ENCODE results near the gene SSC4D. TPM values are rescaled to one million over a fixed set of nuclear protein-coding genes. Genes with fewer than 3 reads are reported as not detected.
"Not testable (repeated sequence)": the region's sequence is repeated elsewhere in the genome, so short reads cannot be mapped to it uniquely, and the experiment has no call there.

Gene SSC4D
- polyA plus RNA-seq, 1 experiment, result 0.45 TPM

- CTCF ChIA-PET, result no interaction called here
Measured at GRCh38 chr7:76407718-76408117, 1.8 kb downstream of the SSC4D start.

DNA sequence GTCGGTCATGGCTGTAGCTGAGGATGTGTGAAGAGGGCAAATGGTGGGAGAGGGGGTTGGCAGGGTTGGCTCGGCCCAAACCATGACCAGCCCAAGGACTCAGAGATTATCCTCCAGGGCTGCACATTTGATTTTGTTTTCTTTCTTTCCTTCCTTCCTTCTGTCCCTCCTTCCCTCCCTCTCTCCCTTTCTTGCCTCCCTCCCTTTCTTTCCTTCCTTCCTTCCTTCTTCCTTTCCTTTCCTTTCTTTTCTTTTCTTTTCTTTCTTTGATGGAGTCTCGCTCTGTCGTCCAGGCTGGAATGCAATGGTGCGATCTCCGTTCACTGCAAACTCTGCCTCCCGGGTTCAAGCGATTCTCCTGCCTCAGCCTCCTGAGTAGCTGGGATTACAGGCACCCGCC, 3.8 kb downstream of the SSC4D start:
- Histone ChIP-seq H3K9me3 (ENCODE audit: control insufficient read depth, insufficient read depth, low read length) (no peaks in the 10 kb centered on the region), H3K27ac (ENCODE audit: low read depth, low read length) (no peak overlapping the region), H3K4me3 (ENCODE audit: low read depth, low read length) (no peak overlapping the region), H3K27me3 (ENCODE audit: control insufficient read depth, insufficient read depth, low read length) (peaks cover 18% of the 10 kb centered on the region)
- no peak for DNase-seq (ENCODE audit: low read depth, low spot score)
- POLR2A ChIA-PET, result no interaction called here
- TF ChIP-seq, protein P1, sequence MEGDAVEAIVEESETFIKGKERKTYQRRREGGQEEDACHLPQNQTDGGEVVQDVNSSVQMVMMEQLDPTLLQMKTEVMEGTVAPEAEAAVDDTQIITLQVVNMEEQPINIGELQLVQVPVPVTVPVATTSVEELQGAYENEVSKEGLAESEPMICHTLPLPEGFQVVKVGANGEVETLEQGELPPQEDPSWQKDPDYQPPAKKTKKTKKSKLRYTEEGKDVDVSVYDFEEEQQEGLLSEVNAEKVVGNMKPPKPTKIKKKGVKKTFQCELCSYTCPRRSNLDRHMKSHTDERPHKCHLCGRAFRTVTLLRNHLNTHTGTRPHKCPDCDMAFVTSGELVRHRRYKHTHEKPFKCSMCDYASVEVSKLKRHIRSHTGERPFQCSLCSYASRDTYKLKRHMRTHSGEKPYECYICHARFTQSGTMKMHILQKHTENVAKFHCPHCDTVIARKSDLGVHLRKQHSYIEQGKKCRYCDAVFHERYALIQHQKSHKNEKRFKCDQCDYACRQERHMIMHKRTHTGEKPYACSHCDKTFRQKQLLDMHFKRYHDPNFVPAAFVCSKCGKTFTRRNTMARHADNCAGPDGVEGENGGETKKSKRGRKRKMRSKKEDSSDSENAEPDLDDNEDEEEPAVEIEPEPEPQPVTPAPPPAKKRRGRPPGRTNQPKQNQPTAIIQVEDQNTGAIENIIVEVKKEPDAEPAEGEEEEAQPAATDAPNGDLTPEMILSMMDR (IDR thresholded peaks at IDR 0.05; ENCODE audit: low read depth, low read length), result no peak
- CTCF ChIA-PET, result no interaction called here

More at GRCh38 chr7:76407718-76408117, 1.8 kb downstream of the SSC4D start:
- no peak overlapping the region for H3K27ac ChIP-seq (ENCODE audit: low read depth, low read length)
- no peaks in the 10 kb centered on the region for H3K9me3 ChIP-seq (ENCODE audit: control insufficient read depth, insufficient read depth, low read length)
- H3K27me3 ChIP-seq (ENCODE audit: control insufficient read depth, insufficient read depth, low read length), result peaks cover 23% of the 10 kb centered on the region
- TF ChIP-seq, protein P1 (IDR thresholded peaks at IDR 0.05; ENCODE audit: low read depth, low read length), result no peak
- no peak for DNase-seq (ENCODE audit: low read depth, low spot score)
- no peak overlapping the region for H3K4me3 ChIP-seq (ENCODE audit: low read depth, low read length)
- POLR2A ChIA-PET, result no interaction called here

- Histone ChIP-seq H3K27ac (ENCODE audit: low read depth, low read length) (no peak overlapping the region), H3K9me3 (ENCODE audit: control insufficient read depth, insufficient read depth, low read length) (no peaks in the 10 kb centered on the region; the same call in 1 of the 2 replicates), H3K27me3 (ENCODE audit: control insufficient read depth, insufficient read depth, low read length) (peaks cover 9% of the 10 kb centered on the region), H3K4me3 (ENCODE audit: low read depth, low read length) (no peak overlapping the region)
- ChIA-PET CTCF (interaction anchor here (0.5 kb wide), 1 partner anchor 34 kb away, joined by 3 read pairs; no protein-coding TSS in a partner anchor), POLR2A (no interaction called here)
- TF ChIP-seq, protein P1 (IDR thresholded peaks at IDR 0.05; ENCODE audit: low read depth, low read length), result no peak
- DNase-seq (ENCODE audit: low read depth, low spot score), result no peak
Measured at GRCh38 chr7:76403780-76404494, 5.6 kb downstream of the SSC4D start.

GRCh38 chr7:76403097-76403496, 6.4 kb downstream of the SSC4D start:
- H3K27ac ChIP-seq (ENCODE audit: low read depth, low read length); DNase-seq (ENCODE audit: low read depth, low spot score); H3K27me3 ChIP-seq (ENCODE audit: control insufficient read depth, insufficient read depth, low read length); H3K4me3 ChIP-seq (ENCODE audit: low read depth, low read length); CTCF ChIA-PET; POLR2A ChIA-PET; H3K9me3 ChIP-seq (ENCODE audit: control insufficient read depth, insufficient read depth, low read length): not testable (repeated sequence)

DNA sequence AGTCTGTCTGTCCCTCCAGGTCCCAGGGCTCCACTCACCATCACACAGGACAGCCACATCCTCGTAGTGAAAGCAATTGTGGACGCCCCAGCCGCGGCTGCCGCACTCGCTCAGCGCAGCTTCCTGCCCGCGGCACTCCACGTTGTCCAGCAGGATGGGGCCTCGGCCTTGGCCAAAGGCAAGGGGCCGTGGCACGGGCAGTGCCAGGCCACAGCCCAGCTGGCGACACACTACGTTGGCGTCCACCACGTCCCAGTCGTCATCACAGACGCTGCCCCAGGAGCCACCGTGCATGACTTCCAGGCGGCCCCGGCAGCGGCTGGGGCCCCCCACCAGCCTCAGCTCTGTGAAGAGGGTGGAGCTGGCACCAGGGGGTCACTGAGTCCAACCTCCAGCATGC, 9.2 kb downstream of the SSC4D start:
- TF ChIP-seq, protein P1 (IDR thresholded peaks at IDR 0.05; ENCODE audit: low read depth, low read length), result no peak
- CTCF ChIA-PET, result no interaction called here
- POLR2A ChIA-PET, result no interaction called here
- DNase-seq (ENCODE audit: low read depth, low spot score), result no peak
- no peaks in the 10 kb centered on the region; the same call in 1 of the 2 replicates for H3K9me3 ChIP-seq (ENCODE audit: control insufficient read depth, insufficient read depth, low read length)
- H3K27ac ChIP-seq (ENCODE audit: low read depth, low read length), result no peak overlapping the region
- no peaks in the 10 kb centered on the region for H3K27me3 ChIP-seq (ENCODE audit: control insufficient read depth, insufficient read depth, low read length)
- H3K4me3 ChIP-seq (ENCODE audit: low read depth, low read length), result no peak overlapping the region
